Left ventricle myocardium inferior (tissue), 1 donor: ENCODE data around the gene TRIM24. TPM values are rescaled to one million over a fixed set of nuclear protein-coding genes. Genes with fewer than 3 reads are reported as not detected.

Experiments used
- DNase-seq: peaks from one replicate; pipeline ENCODE4 v3.0.0-alpha.2; 2020
- H3K27ac ChIP-seq: fragments of 200-600 bp; replicated peaks from 2 replicates; pipeline ENCODE4 v1.8.0; 2021
- H3K27me3 ChIP-seq: fragments of 200-600 bp; 2 replicates; pipeline ENCODE4 v1.8.0; 2021; ENCODE audit warnings: low read depth
- H3K36me3 ChIP-seq: fragments of 200-600 bp; 2 replicates; pipeline ENCODE4 v1.8.0; 2021
- H3K4me1 ChIP-seq: fragments of 200-600 bp; 2 replicates; pipeline ENCODE4 v1.8.0; 2021
- H3K4me3 ChIP-seq: fragments of 200-600 bp; 2 replicates; pipeline ENCODE4 v1.8.0; 2021; ENCODE audit warnings: mild to moderate bottlenecking, moderate library complexity
- H3K9me3 ChIP-seq: fragments of 200-600 bp; replicated peaks from 2 replicates; pipeline ENCODE4 v1.8.0; 2021
- CTCF ChIP-seq: fragments of 200-600 bp; IDR thresholded peaks from 2 replicates; pipeline ENCODE4 v1.8.0; 2021; ENCODE audit warnings: antibody characterized with exemption, mild to moderate bottlenecking, borderline replicate concordance
- intact Hi-C: fragments of 100-400 bp; cut with micrococcal nuclease; formaldehyde crosslinking; loops from one replicate; pipeline ENCODE4 v1.11.0; 2022
- total RNA-seq: library from RNA; stranded (reverse); fragmentation: NEBNext Ultra II Directional; extraction: Animal tissue kit (Norgen Biotek cat#: 25700); gene quantifications from one replicate; pipeline ENCODE4 v1.2.1, GENCODE V29; 2021
- donor health status: DM: no; HTN: yes; CAD: no; lungs with severe emphysema.

TRIM24 gene
- total RNA-seq, 1 donor from 2014 or later, result 18.8 TPM

- H3K9me3 ChIP-seq, result no peaks in the 10 kb centered on the region
- peak; percentile 22 for DNase-seq
- peak overlapping the region; percentile 17 for H3K27ac ChIP-seq
- no peak for TF ChIP-seq CTCF
- no peaks in the 10 kb centered on the region for H3K36me3 ChIP-seq
- H3K4me3 ChIP-seq, result no peak overlapping the region
- intact Hi-C loops, result no loop called here
- H3K27me3 ChIP-seq, result no peaks in the 10 kb centered on the region
- H3K4me1 ChIP-seq, result peaks cover 47% of the 10 kb centered on the region
These were observed 8.4 kb downstream of the TRIM24 start for GRCh38 chr7:138468244-138469123.

GRCh38 chr7:138470391-138471157, 10.5 kb downstream of the TRIM24 start:
- intact Hi-C loops, result no loop called here
- no peaks in the 10 kb centered on the region for H3K9me3 ChIP-seq
- no peaks in the 10 kb centered on the region for H3K27me3 ChIP-seq
- TF ChIP-seq CTCF, result no peak
- no peak for DNase-seq
- peaks cover 50% of the 10 kb centered on the region for H3K4me1 ChIP-seq
- no peak overlapping the region for H3K27ac ChIP-seq
- H3K36me3 ChIP-seq, result no peaks in the 10 kb centered on the region
- H3K4me3 ChIP-seq, result no peak overlapping the region

GRCh38 chr7:138472292-138473079, 12.4 kb downstream of the TRIM24 start:
- no peak overlapping the region for H3K27ac ChIP-seq
- H3K27me3 ChIP-seq, result no peaks in the 10 kb centered on the region
- no peaks in the 10 kb centered on the region for H3K36me3 ChIP-seq
- no peak for DNase-seq
- intact Hi-C loops, result no loop called here
- TF ChIP-seq CTCF, result no peak
- H3K9me3 ChIP-seq, result no peaks in the 10 kb centered on the region
- H3K4me3 ChIP-seq, result no peak overlapping the region
- H3K4me1 ChIP-seq, result peaks cover 50% of the 10 kb centered on the region

GRCh38 chr7:138475377-138475776, 15.3 kb downstream of the TRIM24 start:
- Histone ChIP-seq H3K9me3 (no peaks in the 10 kb centered on the region), H3K27me3 (no peaks in the 10 kb centered on the region), H3K4me1 (peaks cover 46% of the 10 kb centered on the region), H3K4me3 (no peak overlapping the region), H3K27ac (no peak overlapping the region), H3K36me3 (no peaks in the 10 kb centered on the region)
- no peak for TF ChIP-seq CTCF
- intact Hi-C loops, result no loop called here
- no peak for DNase-seq

GRCh38 chr7:138477081-138477578, 17.1 kb downstream of the TRIM24 start:
- DNase-seq, result no peak
- Histone ChIP-seq H3K9me3 (no peaks in the 10 kb centered on the region), H3K4me3 (no peak overlapping the region), H3K27ac (no peak overlapping the region), H3K4me1 (peaks cover 37% of the 10 kb centered on the region), H3K27me3 (no peaks in the 10 kb centered on the region), H3K36me3 (no peaks in the 10 kb centered on the region)
- intact Hi-C loops, result no loop called here
- no peak for TF ChIP-seq CTCF
